RCC 7860 (cell line): ENCODE results near the gene UNK.
"Not testable (repeated sequence)": the region's sequence is repeated elsewhere in the genome, so short reads cannot be mapped to it uniquely, and the experiment has no call there.

Experiments
- DNase-seq: peaks from one replicate; pipeline ENCODE4 v3.0.0-alpha.2; 2015; ENCODE audit warnings: low spot score
- FAIRE-seq: peaks from 2 replicates; lab custom pipeline; 2012; peaks lifted over from hg19 to GRCh38; lab: Jason Lieb, UNC

UNK gene

DNA sequence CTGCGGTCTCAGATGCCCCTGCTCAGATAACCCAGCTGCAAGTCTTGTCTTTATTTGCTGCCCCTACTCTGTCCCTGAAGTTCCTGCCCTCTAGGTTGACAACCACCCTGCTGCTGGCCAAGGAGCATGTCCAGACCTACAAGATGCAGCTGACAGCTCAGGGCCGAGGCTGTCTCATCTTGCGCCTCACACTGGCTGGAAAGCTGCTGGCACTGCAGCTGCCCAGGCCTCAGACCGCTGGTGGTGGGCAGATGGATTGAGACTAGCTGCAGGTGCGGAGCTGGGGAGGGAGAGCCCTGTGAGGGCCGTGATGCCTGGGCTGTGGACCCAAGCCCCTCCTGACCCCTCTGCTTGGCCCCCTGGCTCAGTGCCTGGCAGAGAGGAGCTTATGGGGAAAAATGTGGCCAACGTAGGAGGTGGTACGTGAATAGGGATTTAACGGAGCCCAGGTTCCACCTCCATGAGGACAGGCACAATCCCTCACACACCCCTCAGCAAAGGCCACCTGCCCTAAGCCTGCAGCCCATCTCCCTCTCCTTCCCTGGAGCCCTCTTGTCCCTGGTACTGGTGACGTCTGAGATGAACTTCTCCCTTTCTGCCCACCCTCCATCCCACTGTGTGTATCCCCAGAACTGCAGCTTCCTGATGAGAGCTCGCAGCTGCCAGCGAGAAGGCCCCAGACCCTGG lies 11.3 kb upstream of the UNK start:
- FAIRE-seq (no peak), DNase-seq (no peak)

DNA sequence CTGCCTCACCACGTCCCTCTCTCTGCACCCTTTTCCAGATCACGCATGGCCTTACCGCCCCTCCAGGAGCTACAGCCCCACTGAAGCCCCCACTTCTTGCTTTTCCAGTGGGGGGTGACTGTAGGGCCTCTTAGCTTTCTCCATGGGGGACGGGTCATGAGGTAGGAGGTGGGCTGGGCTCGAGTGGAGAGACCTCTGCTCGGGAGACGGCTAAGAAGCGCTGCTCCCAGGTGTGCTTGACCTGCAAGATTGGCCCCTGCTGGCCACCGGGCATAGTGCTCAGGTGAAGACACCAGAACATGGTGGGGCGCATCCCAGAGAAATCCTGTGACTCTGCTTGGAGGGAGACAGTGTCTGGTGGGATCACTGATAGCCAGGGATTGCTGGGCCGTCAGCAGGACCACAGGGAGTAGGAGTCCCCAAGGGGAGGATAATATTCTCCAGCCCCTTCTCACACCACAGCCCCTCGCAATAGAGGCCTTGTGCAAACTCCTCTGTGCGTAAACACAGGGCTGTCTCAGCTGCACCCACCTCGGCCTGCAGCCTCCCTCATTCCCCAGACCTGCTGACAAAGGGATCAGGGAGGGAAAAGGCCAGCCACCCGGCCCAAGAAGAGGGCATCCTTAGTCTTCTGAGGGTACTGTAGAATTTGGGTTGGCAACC lies 10.7 kb upstream of the UNK start:
- FAIRE-seq (no peak), DNase-seq (no peak)

DNA sequence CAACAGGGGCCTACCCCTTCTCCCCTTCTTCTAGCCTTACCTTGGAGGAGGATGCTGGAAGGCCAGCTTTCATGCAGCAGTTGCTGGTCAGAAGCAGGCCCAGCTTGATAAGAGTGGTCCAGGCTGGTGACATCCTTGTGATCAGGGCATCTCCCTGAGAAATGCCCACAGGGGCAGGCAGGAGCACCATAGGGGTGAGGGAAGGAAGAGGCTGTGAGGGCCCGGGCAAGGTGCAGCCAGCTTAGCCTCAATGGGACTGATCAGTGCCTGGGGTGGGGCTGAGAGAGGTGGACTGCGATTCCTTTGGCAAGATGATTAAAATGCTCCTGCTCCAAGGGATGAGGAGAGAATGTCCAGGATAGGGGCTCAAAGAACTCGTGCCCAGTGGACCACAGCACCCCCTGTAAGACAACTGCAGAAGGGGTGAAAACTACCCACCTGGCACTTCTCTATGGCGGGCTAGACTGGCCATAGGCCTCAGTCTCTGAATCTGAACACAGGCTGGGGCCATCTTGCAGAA lies 10.1 kb upstream of the UNK start:
- FAIRE-seq (no peak), DNase-seq (no peak)

DNA sequence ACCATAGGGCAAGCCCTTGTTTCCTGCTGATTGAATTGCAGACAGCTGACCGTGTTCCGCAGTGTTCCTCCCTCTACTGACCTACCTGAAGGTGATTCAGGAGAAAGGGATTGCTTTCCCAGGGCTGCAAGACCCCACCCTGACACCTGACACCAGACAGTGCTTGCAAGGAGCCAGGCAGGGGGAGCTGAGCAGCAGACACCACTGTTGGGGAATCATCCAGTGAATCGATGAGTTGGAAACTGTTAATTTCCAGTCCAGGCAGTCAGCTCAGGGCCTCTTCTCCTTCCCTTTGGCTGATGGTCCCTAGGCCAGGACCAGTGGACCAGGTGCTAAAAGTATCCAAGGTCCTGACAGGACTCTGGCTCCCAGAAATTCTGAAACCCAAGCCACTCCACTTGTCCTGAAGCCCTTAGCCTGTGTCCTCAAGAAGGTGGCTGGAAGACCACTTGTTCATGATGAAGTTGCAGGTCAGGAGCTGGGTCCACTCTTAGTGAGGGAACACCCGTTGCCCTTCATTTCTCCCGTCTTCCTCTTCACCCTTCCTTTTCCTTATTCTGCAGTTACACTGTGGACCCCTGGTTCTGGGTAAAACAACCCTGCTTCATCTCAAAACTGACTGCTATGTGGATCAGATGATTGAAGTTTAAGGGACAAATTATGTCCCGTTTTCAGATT lies 9.5 kb upstream of the UNK start:
- DNase-seq (no peak), FAIRE-seq (no peak)

DNA sequence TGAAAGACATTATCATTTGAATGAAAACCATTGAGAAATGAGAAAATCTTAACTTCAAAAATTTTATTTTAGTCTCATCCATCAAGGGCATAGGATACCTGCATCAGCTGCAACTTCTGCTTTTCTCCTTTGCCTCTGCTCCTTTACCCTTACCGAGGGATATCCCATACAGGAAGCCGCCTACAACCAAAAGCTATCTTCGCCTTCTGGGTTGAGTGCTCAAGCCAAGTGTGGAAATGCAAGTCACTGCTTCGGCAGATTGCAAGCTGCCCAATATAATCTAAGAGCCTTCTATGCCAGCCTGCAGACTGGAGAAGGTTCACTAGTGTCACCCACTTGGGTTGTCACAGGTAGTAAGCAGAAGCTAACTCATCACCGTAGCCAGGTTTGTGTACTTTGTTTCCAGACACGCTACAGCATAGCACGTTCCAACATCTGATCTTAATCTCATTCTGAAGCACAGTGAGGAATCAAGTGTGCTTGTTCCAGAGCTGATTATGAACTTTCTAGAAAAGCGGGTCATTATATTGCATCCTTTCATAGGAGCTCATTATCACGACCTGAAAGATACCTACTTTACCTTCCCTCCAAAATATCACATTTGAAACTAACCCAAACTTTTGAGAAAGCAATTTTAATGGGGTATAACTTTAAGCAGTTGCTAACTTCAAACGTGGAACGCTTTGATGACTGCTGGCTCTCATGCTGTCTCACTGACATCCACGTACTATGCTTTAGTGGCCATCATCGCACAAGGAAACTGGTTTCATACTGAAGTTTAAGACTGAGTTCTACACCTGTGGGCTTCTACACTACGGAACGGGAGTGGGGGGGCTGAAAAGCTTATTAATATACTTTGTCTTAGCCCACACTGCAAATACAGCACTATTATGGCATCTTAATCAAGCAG lies 8.0 kb upstream of the UNK start:
- DNase-seq (no peak), FAIRE-seq (no peak)

DNA sequence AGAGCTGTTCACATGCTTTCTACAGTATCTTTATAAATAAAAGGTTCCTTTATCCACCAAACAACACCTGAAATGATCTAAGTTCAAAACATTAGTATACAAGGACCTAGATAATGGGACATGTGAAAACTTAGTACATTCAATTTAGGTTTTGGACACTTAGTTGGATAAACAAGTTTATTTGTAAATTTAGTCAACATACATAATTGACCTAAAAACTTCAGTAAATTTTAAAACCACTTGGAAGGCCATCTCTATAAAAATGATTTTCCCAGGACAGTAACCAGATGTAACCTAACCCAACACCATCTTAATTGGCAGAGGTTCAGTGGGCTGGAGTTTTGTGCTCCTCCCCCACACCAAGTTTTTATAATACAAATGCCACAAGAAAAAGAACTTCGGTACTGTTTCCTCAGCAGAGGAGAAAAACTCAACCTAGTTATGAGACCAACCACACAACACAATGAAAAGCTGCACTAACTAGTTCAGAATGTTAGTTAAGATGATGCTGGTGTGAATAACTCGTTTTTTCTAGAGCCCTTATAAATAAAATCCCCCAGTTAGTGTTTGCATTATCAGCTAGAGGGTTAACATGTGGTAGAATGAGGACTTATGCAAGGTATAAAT lies 7.2 kb upstream of the UNK start:
- DNase-seq: no peak
- FAIRE-seq: no peak

DNA sequence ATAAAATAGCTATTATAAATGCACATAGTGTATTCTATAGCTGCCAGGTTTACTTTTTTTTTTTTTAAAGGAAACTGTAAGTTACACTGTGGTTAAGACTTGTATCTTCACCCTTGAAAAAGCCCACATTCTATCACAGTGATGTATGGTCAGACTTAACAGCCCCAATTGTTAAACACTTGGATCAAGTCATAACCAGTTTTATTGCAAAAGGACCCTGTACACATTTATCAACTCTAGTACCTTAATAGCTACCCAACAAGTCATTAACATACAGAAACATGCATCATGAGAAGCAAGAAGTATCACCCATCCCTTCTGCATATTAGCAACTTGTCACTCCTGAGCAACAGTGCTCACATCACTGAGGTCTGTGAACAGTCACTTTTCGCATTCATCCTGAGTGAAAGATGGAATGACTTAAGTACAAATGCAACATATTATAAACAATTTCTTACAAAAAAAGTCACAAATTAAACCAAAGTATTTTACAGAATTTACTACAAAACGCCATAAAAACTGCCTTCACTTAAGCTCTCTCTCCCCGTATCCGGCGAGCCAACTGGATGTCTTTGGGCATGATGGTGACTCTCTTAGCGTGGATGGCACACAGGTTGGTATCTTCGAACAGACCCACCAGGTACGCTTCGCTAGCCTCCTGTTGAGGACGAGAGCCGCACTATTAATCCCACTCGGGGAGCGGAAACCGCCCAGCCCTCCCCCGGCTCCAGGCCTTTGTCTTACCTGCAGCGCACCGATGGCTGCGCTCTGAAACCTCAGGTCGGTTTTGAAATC lies 6.3 kb upstream of the UNK start:
- not testable (repeated sequence) for FAIRE-seq, DNase-seq

DNA sequence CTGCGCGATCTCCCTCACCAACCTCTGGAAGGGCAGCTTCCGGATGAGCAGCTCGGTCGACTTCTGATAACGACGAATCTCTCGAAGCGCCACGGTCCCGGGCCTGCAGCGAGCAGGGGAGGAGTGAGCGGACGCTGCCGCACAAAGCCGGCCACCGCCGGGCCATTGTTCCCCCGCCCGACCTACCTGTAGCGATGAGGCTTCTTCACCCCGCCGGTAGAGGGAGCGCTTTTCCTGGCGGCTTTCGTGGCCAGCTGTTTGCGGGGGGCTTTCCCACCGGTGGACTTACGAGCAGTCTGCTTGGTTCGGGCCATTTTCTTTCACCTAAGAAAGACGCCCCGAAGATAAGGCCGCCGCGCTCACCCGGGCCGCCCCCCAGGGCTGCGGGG lies 5.8 kb upstream of the UNK start:
- FAIRE-seq (no peak), DNase-seq (no peak)

DNA sequence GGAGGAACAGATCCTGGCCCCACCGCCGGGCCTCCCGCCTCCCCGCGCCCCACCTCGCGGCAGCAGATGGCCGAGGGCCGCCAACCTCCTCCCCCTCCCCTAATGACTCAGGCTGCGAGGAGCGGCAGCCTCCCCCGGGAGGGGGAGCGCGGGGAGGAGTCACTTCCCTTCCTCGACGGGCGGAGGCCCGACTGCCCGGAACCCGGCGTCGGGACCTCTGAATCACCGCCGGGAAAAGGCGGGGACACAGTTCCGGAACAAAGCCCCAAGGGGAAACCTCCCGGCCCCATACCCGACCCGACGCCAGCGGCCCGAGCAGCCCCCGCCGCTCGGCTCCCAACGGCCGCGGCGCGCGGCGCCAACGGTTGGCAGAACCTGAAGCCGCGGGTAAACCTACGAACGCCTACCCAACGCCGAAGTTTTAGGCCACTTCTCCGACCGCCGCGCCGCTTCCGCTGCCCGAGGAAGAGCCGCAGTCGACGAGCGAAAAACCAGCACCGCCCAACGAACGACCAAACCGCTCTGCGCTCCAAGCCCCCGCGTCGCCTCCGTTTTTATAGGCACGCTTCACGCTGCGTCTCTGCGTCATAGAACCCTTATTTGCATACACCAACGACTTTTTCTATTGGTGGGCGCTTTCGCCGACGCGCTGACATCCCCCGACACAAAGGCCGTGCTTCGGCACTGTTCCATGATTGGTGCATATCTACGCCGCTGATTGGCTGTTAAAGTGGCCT lies 5.2 kb upstream of the UNK start:
- DNase-seq (peak; percentile 100), FAIRE-seq (peak; percentile 95)

DNA sequence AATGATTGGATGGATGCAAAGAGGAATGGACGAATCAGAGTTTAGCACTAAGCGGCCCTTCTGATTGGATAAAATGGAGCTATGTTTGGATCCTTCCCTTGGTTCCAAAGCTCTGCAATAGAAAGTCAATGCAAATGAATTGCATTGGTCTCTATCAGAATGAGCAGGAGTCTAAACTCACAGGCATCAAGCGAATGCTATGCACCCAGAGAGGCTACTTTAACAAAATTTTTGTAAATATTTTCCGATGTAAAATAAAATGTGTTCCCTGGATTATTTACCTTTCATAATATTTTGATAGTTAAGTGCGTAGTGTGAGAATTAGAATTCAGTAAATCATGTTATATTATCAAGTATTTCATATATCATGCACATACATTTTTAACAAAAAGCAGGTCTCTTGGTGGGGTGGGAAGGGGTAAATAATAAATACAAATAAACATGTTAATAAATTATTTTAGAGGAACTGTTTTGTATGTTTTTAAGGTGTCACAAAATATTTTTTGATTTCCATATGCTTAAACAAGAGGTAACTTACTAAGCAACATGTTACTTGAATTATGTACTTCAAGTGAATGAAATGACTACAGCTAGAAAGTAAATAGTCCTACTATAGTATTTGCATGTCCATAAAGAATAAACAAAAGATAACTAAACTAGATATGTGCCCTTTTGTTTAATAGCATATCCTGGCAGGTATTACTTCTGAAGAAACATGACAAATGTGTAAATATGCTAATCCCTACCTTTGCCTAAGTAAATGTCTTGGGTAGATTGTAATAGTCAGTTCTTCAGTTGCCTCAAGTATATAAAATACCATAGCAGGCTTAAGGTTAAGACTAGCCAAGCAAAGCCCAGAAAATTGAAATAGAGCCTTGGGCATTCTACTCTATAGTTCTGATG lies 4.4 kb upstream of the UNK start:
- FAIRE-seq (no peak), DNase-seq (no peak)

DNA sequence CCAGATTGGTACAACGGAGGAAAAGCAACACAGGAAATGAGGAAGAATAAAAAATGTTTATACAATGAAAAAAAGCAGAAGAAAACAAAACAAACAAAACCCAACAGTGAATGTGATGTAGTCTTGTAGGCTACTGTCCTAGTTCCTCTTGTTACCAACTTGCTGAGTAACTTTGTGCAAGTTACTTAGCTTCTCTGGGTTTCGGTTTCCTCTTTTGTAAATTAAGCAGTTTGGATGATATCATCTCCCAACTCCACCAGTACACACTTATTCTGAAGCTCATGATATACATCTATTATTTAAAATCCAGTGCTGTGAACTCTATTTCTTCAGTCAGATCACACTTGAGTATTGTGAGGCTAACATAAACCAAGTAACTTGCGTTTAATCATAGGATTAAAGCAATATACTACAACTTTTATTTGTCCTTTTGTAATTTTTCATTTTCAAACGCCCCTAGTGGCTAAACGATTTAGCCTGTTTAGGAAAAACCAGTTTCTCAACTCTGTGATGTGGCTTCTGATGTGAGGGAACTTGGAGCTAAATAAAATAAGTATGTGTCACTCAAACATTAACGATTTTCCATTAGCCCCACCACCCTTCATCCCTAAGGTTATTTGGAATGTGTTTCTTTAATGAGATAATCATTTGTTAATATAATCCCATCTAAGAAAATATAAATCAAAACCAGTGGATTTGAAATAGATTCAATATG lies 1.4 kb upstream of the UNK start:
- FAIRE-seq (peak; percentile 39), DNase-seq (peak; percentile 38)

DNA sequence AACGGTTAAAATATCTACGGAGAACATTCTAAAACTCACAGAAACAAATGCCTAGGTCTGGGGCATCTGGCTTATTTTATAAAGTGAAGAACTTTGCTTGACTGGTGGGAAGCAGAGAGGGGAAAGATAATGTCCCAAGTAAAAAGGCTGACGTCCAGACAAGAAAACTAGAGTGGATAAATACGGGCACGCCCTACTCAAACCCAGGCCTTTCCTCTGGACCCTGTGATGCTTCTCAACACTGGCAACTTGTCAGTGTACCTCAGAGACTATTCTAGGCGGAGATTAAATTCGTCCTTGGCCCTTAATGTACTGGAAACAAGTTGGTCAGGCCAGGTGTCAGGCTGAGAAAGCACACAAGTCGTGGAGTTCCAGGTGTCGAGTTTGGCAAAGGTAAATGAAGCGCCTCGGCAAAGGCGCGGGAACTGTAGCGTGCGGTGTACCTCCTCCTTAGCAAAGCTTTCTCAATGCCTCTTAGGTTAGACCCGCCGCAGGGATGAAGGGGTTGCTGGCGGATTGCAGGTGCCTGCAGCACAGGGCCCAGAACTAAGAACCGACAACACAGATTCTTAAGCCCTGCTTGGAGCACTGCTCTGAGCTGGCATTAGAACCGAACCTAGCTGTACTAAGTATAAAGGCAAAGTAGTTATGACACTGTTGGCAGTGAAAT lies 668 bp upstream of the UNK start:
- no peak for DNase-seq
- no peak for FAIRE-seq

DNA sequence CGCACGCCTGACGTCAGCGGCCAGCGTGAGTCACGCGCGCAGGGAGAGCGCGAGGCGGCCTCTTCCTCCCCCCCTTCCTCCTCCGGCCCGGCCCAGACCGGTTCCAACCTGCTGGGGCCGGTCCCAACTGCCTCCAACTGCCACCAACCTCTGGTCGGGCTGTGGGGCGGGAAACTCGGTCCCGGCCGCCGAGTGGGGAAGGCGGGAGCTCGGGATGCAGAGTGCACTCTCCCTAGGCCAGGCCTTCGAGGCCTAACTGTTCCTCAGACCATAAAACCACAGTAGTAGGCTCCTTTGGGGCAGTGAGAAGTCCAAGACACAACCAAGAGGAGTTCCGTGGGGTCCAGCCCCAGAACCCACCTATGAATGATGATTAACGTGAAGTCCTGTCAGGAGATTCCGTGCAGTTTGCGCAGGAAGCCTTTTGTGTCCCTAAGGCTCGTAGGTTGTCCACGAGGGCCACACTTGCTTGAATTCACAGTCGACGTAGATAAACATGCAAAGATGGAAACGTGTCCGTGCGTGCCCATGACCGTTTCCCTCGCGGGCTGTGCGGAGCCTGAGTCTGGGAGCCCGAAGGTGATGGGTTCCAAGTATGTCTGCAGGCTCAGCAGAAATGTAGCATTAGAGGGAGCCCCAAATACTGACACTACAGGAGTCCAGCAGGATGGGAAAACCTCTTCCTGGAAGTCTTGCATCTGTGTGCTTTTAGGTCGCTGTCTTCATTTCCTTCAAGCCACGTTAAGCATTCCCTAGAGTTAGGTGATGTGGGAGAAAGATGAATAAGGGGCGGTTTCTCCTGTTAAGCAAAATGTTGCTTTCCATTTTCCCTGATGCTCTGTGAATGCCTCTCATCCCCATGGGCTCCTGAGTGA lies 647 bp downstream of the UNK start:
- DNase-seq (peak; percentile 78), FAIRE-seq (no peak)

DNA sequence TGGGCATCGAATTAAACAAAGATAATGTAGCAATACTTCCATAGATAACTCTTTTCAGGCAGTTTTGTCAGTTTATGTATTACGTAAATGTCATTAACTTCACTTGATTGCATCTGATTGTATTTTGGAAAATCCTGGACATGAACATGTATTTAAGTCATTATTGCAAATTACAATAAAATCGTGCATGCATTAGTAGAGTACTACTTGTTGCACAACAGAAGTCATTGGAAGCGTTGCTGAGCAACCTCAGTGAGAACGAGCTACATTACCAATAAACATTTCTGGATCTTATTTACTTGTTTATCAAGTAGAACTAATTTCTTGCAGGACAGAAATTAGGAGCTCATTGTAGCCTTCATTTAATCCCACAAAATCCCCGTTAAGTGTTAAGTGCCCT lies 6.6 kb downstream of the UNK start:
- FAIRE-seq: no peak
- no peak for DNase-seq

DNA sequence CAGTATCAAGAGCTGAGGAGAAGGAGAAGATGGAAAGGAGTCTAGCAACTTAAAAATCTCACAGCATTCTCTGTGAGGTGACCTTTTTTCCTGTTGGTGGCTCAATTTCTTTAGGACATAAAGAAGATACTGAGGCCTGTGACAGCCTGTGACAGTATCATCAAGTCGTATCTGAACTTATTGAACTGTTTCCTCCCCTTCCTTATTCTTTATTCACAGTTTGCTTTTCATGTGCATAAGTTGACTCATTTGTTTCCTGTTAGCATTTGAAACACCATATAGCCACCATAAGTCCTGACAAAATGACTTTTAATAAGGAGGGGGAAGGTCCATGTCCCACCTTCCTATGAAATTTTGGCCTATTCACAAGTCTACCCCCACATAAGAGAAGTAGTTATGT lies 8.9 kb downstream of the UNK start:
- FAIRE-seq (no peak), DNase-seq (no peak)
